ENCODE results near the gene TMA7.

TMA7 gene

DNA sequence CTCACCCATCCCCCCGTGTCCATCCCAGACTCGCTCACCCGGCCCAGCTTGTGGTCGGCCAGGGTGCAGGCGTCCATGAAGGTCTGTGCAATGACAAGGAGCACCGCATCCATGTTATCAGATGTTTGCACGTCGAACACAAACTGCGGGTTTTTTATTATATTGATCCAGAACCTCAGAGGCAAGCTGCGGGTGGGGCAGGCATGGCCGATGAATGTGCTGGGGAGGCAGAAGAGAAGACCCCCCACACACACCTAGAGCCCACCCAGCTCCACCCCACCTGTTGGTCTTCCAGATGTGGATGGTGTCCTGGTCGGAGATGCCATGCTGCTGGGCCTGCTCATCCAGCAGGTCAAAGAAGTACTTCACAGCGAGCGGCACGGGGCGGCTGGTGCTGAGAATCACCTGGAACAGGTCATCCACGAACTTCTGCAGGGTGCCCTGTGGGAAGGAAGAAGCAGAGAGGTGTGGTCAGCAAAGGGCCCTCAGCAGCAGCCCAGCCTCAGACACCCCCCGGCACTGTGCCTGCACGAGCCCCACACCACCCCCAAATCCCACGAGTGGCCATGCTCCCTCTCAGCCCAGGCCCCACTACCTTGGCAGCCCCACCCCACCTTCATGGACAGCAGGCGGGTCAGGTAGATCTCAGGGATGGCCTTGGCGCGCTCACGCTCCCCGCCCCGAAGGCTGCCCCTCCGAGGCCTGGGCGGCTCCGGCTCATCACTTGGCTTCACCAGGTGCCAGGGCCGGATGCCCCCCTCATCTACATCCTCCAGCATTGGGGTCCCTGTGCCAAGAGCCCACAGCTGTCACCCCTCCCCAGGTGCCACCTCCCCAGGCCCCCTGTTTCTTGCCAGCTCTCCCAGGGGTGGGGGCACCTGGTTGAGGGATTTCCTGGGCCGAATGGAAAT is 30.5 kb upstream of the TMA7 start:
- peak; percentile 2 for DNase-seq

DNA sequence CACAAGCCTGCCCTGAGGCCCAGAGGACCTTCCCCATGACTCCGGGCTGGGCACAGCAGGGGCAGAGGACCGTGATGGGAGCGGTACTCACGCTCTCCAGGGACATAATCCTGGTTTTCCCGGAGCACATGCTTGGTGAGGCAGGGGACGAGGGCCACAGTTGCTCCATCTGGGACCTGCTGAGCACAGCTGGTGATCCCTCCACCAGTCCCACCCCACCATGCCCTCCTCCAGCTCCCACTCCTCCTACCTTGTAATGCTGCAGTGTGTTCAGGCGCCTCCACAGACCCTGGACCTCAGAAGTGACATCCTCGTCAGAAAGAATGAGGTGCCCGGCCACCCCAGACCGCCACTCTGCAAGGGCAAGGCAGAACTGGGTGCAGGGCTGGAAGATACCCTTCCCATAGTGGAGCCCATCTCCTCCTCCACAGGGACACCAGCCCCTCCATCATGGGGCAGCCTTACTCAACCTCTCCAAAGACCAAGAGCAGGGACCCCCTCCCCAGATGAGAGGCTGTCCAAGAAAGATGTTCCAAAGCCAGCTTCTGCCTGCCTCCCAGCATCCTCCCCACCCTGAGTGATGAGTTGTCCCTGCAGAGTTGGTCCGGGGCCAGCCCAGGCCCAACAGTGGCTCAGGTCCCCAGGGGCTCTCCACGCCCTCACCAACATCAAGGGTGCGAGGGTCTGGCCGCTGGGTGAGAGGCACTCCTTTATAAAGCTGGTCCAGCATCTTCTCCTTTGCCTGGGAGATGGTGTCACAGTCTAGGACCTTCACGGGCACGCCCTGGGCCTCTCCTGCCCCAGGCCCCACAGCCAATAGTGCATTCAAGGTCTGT is 29.6 kb upstream of the TMA7 start:
- no peak for DNase-seq

DNA sequence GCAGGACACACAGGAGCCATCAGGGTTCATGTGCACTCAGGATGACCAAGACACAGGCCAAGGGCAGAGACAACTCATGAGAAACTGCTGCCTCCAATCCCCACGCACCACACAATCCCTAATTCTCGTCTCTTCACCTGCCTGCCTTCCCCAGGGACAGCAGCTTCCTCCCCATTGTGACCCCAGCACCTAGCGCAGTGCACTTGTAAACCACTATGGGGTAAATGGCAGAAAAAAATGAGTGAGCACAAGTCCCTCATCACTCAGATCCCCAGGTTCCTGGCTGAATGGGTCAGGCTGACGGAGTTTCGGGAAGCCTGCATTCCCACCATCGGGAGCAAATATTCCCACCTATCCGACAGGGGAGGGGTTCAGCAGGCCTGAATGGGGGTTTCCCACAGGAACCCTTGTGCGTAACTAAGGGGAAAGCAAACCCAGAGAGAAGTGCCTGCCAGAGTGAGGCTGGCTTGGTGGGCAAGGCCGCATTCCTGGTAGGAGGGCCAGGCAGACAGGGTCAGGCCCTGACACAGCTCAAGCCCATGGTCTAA is 28.9 kb upstream of the TMA7 start:
- DNase-seq = no peak

DNA sequence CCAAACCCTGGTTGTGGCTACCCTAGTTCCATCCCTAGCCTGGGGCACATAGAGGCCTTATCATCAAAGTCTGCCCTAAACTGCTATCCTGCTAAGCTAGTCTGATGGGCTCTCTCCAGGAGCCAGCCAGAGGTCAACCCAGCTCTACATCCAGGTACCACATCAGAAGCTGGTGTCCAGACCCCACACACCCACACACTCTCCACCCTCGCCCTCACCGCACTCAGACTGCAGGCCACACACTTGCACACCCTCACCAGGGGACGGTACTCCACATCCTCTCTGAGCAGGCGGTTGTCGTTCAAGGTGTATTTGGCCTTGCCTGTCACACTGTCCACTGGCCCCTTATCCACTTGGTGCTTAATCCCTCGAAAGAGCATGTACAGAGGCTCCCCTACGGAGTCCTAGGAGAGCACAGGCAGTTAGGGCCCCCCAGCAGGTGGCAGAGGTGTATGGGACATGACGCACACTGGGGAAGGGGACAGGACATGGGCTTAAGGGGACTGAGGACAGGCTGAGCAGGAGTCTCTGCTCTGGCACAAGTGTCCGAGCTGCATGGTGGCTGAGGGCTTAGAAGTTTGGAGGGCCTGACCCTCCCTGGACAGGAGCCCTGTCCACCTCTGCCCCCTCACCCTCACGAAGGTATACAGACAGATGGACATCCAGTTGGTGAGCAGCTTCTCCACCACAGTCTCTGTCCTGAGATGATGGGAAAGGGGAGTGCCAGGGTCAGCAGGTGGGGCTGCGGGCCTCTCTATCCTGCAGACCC is 28.3 kb upstream of the TMA7 start:
- DNase-seq = no peak

DNA sequence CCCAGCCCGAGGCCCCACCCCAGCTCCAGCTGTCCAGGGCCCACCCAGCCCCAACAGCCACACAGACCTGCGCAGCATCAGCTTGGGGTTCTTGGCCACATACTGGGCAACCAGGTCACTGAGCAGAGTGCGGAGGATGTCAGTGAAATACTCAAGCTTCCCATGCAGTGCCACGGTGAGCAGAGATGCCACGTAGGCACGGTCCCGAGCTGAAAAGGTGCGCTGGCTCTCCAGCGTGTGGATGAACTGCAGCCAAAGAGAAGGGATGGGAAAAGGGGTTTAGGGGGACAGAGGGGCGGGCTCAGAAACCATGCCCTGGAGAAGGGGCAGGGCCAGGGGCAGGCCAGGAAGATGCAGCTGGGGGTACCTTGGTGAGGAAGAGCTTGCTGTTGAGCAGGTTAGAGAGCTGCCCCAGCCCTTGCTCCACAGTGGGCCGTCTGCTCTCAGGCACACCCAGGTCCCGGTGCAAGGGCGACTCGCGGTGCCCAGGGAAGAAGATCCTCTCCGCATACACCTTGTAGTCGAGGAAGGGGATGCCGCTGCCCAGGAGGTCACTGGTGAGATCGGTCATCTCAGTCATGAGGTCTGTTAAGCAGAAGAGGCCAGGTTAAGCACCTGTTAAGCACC is 27.6 kb upstream of the TMA7 start:
- no peak for DNase-seq

DNA sequence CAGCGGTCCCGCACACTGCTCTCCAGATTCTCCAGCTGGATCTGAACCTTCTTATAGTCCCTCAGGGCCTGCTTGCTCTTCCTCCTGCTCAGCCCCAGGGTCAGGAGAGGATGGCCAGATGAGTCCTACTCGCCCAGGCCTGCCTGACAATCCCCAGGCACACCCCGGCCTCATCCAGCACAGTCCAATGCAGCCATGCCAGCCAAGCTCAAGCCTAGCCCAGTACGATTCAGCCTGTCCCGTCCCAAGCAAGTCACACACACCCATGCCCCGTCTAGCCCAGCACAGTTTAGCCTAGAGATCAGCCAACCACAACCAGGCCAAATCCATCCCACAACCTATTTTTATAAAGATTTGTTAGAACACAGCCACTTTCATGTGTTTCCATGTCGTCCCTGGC is 27.0 kb upstream of the TMA7 start:
- DNase-seq = no peak

DNA sequence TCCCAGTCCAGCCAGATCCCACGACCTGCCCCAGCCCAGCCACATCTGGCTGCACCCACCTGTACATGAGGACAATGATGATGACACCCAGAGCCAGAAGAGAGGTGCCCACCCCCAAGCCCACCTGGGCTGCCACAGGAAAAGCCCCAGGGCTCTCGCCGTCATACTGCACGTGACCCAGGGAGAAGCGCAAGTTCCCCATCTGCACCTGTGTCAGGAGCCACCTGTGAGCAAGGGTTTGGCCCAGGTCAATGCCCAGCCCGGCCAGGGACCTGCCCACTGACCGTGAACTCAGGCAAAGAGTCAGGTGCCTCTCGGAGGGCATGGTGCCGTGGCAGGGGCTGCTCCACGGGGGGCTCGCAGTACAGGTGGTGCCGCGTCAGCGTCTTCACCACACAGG is 26.4 kb upstream of the TMA7 start:
- DNase-seq = no peak

DNA sequence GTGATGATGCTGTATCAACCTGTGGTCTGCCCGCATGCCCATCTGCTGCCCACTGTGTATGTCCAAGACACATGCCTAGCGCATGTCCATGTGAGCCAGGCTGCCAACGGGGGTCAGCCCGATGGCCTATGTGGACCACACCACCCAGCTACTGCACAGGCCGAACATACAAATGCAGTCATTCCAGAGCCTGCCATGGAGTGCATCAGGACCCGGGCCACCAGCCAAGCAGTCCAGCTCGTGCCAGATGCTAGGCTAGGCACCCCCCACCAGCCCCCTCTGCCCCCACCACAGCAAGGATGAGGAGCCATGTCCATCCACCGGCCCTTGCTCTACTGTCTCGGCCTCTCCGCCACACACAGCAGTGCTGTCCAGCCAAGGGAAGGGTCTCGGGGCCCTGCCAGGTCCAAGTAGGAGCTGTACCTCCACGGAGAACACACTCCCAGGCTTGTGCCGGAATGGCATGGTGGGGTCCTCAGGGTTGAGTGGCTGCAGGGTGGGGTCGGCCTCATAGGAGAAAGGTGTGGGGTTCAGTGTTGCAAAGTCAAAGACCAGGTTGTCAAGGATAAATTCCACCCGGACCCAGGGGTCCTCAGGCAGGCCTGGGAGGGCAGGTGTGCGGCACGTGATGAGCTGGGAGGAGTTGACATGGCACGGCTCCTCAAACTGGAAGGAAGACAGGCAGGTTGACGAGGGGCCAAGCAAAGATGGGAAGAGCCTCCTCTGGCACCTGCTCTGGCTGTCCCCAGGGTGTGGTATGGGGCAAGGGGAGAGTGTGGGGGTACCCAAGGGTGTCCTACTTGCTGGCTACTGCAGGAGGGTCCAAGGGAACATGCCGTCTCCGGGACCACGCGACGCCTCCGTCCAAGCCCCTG is 25.4 kb upstream of the TMA7 start:
- DNase-seq = no peak

DNA sequence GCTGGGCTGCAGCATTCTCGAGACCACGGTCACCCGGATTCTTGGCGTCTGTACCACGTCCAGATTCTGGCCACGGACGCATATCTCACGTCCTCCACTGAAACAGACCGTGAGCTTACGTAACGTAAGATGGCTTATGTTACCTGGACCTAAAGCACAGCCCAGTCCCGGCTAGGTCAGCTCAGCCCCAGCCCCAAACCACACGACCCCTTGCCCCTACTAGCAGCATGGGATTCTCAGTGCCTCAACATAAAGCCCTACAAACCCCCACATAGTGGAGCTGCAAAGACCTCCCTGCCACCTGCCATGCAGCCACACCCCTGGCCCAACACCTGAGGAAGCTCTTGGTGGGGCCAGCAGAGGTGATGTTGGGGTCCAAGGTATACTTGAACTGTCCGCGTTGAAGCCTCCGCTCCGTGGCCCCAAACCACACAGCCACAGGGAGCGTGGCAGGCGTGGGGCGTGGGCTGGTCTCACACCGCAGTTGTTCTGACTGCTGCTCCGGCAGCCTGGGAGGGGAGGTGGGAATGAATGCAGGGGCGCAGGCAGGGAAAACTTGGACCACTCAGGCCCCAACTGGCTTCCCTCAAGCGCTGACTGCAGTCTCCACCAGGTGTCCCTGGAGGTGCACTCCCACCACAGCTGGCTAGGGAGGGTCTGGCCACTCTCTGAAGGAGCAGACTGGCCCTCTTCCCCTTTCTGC is 24.7 kb upstream of the TMA7 start:
- DNase-seq = no peak

DNA sequence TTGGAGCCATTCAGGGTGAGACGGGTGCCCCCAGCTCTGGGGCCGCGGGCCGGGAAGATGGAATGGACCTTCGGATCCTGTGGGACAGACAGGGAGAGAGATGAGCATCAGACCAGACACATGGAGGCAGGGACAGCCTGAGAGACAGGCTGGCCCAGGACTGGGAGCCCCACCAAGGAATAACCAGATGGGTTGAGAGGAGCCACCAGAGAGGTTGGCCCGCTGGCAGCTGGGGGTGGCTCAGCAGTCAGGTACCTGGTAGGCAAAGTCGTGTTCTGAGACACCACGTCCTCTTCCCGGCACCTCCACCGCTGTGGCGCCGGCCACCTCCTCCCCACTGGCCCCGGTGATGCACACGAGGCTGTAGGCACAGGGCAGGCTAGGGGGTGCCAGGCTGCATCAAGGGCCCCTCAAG is 24.0 kb upstream of the TMA7 start:
- DNase-seq = no peak

DNA sequence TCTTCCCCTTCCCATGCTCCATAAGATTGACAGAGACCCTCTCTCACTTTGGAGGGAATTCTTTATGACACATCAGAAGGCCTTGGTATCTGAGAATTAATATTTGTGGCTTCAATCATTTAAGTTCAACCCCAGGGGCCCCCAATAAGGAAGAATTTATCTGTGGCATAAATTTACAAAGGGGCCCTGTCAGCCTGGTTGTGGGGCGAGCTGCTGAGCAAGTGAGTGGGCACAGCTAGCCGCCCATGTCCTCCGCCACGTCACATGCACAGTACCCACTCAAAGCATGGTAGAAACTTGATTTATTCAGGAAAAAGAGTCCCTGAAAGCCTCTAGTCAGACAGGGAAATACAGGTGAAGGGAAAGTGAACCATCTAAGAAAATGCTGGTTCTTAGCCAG is 23.5 kb upstream of the TMA7 start:
- no peak for DNase-seq

DNA sequence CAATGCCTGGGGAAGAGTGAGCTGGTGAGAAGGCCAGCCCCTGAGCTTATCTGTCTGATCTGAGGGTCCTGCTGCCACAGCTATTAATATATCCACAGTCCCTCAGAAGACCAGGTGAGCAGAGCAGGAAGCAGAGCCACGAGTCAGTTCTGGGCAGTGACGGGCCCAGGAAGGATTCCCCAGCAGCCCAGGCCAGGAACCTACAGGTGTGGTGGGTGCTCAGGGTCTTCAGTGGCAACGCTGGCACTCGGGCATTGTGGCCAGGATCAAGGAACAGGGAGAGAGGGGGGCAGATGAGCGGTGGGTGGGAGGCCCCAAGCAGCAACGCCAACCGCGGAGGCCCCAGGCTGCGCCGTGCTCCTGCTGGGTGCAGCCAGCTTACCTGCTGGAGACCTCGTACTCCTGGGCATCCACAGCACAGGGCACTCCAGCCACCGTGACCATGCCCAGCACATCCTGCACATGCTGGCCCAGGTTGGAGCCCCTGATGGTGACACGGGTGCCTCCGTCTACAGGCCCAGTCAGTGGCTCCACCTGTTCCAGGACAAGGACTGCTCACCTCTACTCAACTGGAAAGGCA is 22.4 kb upstream of the TMA7 start:
- DNase-seq = no peak

DNA sequence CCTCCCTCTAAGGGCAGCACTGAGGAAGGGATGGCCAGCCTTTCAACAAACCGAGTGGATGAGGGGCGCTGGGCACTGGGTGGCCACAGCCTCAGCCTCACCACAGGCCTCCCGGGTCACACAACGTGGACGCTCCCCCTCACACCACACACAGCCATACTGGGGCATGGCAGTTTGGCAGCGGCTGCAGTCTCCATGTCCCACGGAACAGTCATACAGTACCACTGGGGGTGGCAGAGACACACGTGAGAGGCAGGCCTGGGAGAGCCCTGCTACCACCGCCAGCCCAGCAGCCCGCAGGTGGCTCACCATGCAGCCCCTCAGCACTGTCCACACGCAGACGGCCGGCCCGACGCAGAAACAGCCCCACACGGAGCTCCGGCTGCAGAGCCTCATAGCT is 21.9 kb upstream of the TMA7 start:
- no peak for DNase-seq

DNA sequence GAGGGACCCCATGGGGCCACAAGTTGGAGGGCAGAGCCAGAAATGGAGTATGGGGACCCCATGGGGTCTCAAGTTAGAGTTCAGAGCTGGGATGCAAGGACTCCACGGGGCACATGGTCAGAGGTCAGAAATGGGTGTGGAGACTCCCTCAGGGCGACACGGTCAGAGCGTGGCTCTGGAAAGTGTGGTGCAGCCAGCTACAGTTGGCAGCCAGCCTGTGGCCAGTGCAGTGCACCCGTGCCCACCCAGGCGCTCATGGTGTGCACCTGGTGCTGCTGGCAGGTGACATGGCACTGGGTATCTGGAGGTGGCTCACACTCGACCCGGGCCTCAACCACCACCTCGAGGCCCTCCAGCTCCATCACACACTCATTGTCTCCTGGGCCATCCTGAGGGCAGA is 21.4 kb upstream of the TMA7 start:
- no peak for DNase-seq

DNA sequence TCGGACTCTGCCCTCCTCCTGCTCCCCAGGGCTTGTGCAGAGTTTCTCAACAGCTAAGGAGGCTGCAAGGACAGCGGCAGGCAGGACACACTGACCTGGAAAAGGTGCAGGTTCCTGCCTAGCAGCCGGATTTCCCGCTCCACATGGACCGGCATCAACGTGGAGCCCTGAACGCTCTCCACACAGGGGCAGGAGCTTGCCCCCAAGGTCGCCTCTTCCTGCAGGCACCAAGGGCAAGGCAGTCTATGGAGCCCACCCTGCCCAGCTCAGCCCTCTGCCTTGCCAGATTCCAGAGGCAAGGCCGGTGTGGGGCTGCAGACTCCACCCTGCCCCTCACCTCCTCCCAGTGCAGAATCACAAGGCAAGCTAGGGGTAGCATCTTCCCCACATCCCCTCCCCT is 20.9 kb upstream of the TMA7 start:
- DNase-seq = no peak

DNA sequence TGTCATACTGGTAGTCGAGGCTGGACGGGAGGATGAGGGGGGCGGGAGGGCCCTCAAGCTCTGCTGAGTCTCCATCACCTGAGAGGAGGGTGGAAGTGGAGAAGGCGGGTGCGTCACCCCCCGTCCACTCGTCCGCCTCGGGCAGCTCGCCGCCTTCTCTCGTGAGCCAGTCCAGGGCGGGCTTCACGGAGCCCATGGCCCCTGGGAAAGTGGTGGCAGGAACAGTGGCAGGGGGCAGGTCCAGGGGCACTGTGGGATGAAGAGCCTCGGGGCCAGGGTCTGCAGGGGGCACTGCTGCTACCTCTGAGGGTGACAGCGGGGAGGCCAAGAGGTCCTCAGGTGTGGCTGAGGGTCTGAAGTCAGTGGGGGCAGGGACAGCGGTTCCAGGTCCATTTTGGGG is 20.5 kb upstream of the TMA7 start:
- DNase-seq = no peak

DNA sequence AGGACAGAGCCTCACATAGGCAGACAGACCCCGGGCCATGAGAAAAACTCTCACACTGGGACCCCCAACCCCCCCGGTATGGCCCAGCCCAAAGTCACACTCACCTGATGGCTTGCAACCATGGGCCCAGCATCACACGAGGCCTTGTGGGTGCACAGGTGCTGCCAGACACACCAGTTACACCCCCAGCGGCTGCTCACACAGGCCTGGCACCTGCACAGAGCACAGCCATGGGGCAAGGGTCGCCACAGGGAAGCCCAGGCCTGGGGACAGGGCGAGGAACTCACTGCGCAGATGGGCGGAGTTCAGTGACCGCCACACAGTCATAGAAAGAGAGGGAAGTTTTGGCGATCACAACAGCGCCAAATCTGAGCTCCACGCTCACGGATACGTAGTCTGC is 19.5 kb upstream of the TMA7 start:
- no peak for DNase-seq

DNA sequence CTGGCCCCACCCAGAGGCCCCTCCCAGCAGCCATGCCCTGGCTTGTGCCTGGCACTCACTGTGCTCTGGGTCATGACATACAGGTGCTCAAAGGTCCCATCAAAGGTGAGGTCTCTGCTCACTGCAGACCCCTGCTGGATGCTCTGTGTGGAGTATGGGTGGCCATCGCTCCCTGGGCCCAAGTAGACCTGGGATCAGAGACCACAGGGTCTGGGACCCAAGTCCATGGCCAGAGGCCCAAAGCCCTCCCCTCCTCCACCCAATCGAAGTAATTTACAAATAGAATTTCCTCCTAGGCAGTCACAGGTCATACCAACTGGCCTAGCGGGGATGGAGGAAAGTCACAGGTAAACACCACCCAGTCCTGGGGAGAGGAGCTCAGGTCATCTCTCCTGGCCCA is 17.8 kb upstream of the TMA7 start:
- DNase-seq = no peak

DNA sequence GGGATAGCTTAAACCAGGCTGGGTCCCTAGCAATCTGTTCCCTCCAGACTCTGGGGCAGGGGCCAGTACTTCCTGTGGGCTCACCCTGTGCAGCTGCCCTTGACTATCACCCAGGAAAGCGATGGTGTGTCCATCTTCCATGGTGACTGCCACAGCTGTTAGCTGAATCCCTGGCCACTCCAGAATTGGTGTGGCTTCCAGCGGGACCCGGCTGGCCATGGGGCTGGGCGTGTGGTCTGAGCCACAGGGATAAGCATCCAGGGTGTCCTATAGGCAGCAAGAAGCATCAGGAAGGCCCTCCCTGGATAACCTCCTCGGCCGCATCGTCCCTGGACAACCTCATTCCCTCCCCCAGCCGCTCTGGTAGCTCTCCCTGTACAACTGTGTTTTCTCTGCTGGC is 17.4 kb upstream of the TMA7 start:
- DNase-seq = no peak

DNA sequence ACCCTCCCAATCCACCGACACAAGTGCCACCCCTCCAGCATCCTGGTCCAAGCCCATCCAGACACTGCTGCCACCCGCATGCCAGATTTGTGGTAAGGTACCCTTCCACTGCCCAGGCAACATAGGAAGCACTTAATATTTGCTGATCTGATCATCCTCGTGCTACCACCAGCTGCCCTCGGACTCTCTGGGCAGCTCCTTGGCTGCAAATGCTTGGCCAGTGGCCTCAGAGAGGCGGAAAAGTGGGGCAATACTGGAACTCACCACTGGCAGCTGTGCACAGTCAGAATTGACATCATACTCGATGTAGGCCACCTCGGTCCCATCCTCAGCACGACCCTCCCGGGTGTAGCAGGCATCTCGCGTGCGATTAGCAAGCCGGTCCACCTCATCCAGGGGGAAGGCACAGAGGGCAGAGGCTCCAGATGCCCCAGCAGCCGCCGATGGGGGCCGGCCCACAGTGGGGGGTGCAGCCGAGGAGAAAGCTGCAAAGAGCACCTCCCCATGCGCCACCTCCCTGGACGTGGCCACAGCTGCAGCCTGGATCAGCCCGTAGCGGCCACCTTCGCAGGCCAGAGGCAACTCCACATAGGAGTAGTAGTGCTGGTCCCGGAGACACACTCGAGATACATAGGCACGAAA is 16.7 kb upstream of the TMA7 start:
- DNase-seq = no peak
